HFFc6 (cell line): Measurements from ENCODE around the gene TCHP. TPM values are rescaled to one million over a fixed set of nuclear protein-coding genes. Genes with fewer than 3 reads are reported as not detected.

Source experiments
- DNase-seq: peaks from one replicate; pipeline ENCODE4 v3.0.0-alpha.2; 2018
- H3K27ac Mint-ChIP-seq: 2 replicates; pipeline ENCODE4 v1.8.0; 2020; ENCODE audit warnings: mild to moderate bottlenecking, mixed read lengths
- H3K27me3 Mint-ChIP-seq: 2 replicates; pipeline ENCODE4 v1.8.0; 2021; ENCODE audit warnings: mild to moderate bottlenecking, moderate library complexity, mixed read lengths; ENCODE audit not compliant: insufficient read depth
- H3K36me3 Mint-ChIP-seq: 2 replicates; pipeline ENCODE4 v1.8.0; 2021; ENCODE audit warnings: low read depth, mixed read lengths
- H3K4me1 Mint-ChIP-seq: 2 replicates; pipeline ENCODE4 v1.8.0; 2020; ENCODE audit warnings: low read depth, mixed read lengths
- H3K4me3 Mint-ChIP-seq: 2 replicates; pipeline ENCODE4 v1.8.0; 2020; ENCODE audit warnings: mild to moderate bottlenecking, moderate library complexity, mixed read lengths
- H3K9me3 Mint-ChIP-seq: 2 replicates; pipeline ENCODE4 v1.8.0; 2020; ENCODE audit warnings: mild to moderate bottlenecking, mixed read lengths
- total RNA-seq, 6 experiments: library from RNA; stranded (reverse); fragmentation: NEBNext Ultra II Directional; extraction: Animal tissue kit (Norgen Biotek cat#: 25700); gene quantifications; 2 replicates in 1 of 6; 3 replicates in 5 of 6; pipeline ENCODE4 v1.2.3, GENCODE V29; 2021
- TF ChIP-seq, protein P1 (sequence below): fragments of 200-600 bp; sonication (generic); IDR thresholded peaks from 2 replicates; pipeline ENCODE4 v1.5.0; 2021; ENCODE audit warnings: antibody characterized with exemption, mild to moderate bottlenecking

The TCHP gene
- total RNA-seq, 6 experiments from 2014 or later, result 15.0 to 21.0 (median 18.2) TPM

GRCh38 chr12:109910254-109910968 is 10.3 kb downstream of the TCHP start:
- no peak overlapping the region for H3K4me3 Mint-ChIP-seq
- TF ChIP-seq, protein P1, sequence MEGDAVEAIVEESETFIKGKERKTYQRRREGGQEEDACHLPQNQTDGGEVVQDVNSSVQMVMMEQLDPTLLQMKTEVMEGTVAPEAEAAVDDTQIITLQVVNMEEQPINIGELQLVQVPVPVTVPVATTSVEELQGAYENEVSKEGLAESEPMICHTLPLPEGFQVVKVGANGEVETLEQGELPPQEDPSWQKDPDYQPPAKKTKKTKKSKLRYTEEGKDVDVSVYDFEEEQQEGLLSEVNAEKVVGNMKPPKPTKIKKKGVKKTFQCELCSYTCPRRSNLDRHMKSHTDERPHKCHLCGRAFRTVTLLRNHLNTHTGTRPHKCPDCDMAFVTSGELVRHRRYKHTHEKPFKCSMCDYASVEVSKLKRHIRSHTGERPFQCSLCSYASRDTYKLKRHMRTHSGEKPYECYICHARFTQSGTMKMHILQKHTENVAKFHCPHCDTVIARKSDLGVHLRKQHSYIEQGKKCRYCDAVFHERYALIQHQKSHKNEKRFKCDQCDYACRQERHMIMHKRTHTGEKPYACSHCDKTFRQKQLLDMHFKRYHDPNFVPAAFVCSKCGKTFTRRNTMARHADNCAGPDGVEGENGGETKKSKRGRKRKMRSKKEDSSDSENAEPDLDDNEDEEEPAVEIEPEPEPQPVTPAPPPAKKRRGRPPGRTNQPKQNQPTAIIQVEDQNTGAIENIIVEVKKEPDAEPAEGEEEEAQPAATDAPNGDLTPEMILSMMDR, result no peak
- no peaks in the 10 kb centered on the region; the same call in 1 of the 2 replicates for H3K4me1 Mint-ChIP-seq
- no peak overlapping the region for H3K27ac Mint-ChIP-seq
- H3K27me3 Mint-ChIP-seq, result no peaks in the 10 kb centered on the region; the same call in 1 of the 2 replicates
- H3K36me3 Mint-ChIP-seq, result peaks cover 46% of the 10 kb centered on the region
- no peaks in the 10 kb centered on the region for H3K9me3 Mint-ChIP-seq
- no peak for DNase-seq

DNA sequence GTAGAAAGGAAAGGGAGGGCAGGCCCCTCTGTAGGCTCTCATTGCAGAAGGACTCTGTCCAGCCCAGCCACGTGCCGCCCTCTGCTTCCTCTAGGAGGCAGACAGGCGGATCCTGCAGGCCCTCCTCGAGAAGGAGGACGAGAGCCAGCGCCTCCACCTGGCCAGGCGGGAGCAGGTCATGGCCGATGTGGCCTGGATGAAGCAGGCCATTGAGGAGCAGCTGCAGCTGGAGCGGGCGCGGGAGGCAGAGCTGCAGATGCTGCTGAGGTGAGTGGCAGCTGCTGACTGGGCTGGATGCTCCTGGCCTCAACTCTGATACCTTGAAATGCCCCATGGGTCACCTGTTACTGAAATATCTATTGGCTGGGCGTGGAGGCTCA is 10.9 kb downstream of the TCHP start:
- Mint-ChIP-seq H3K36me3 (peaks cover 42% of the 10 kb centered on the region), H3K27me3 (no peaks in the 10 kb centered on the region; the same call in 1 of the 2 replicates), H3K4me1 (no peaks in the 10 kb centered on the region; the same call in 1 of the 2 replicates), H3K27ac (no peak overlapping the region), H3K4me3 (no peak overlapping the region), H3K9me3 (no peaks in the 10 kb centered on the region)
- TF ChIP-seq, protein P1, result peak; percentile 70
- DNase-seq, result peak; percentile 43

- H3K36me3 Mint-ChIP-seq, result peaks cover 30% of the 10 kb centered on the region
- TF ChIP-seq, protein P1, result no peak
- H3K4me3 Mint-ChIP-seq, result no peak overlapping the region
- H3K27ac Mint-ChIP-seq, result no peak overlapping the region; the same call in 1 of the 2 replicates
- H3K9me3 Mint-ChIP-seq, result no peaks in the 10 kb centered on the region
- H3K27me3 Mint-ChIP-seq, result no peaks in the 10 kb centered on the region; the same call in none of the 2 replicates
- no peaks in the 10 kb centered on the region; the same call in 1 of the 2 replicates for H3K4me1 Mint-ChIP-seq
- DNase-seq, result no peak
Measured at GRCh38 chr12:109912855-109913321, 12.8 kb downstream of the TCHP start.

- DNase-seq, result no peak
- Mint-ChIP-seq H3K27ac (no peak overlapping the region), H3K36me3 (peaks cover 25% of the 10 kb centered on the region), H3K4me3 (no peak overlapping the region; the same call in 1 of the 2 replicates), H3K27me3 (no peaks in the 10 kb centered on the region; the same call in none of the 2 replicates), H3K4me1 (no peaks in the 10 kb centered on the region; the same call in 1 of the 2 replicates), H3K9me3 (no peaks in the 10 kb centered on the region)
- TF ChIP-seq, protein P1, result no peak
Measured at GRCh38 chr12:109914461-109914860, 14.4 kb downstream of the TCHP start.

DNA sequence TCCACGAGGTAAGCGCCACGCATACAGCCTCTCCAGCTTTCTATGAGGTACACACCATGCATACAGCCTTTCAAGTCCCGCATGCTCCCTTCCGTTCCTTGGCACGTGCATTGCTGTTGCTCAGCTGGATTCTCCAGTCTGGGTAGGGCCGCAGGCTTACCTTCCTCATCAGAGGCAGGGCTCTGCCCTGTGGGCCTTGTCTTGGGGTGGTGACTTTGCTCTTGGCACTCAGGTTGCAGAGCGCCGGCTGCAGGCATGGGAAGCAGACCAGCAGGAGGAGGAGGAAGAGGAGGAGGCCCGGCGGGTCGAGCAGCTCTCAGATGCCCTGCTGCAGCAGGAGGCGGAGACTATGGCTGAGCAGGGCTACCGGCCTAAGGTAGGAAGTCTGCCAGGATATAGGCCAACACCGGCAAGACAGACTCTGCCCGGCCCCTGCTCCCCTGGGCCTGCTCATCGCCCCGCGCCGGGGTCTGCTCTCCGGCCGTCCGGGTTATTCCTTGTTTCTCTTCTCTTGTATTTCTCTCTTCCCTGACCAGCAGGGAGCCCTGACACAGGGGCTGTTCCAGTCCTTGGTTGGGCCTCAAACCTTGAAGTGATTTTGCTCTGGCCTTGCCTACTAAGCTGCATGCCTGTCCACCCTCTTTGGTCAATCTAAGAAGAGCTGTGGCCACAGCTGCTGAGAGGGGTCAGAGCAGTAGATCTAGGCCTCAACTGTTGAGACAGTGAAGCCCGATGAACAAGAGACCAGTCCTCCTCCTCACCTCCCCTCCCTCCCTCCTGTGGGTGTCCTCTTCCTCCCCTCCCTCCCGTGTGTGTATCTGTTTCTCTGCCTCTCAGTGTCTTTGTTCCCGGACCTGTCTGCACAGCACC is 15.3 kb downstream of the TCHP start:
- Mint-ChIP-seq H3K27ac (no peak overlapping the region), H3K36me3 (peaks cover 34% of the 10 kb centered on the region), H3K4me3 (no peak overlapping the region), H3K9me3 (no peaks in the 10 kb centered on the region), H3K27me3 (no peaks in the 10 kb centered on the region; the same call in none of the 2 replicates), H3K4me1 (no peaks in the 10 kb centered on the region; the same call in 1 of the 2 replicates)
- TF ChIP-seq, protein P1, result no peak
- no peak for DNase-seq
